SK-N-SH (cell line): ENCODE data around the gene FLT4.

ENCODE experiments used
- CHD2 ChIP-seq: fragments of 150-350 bp; IDR thresholded peaks from 2 replicates; pipeline ENCODE4 v1.6.1; 2018; ENCODE audit warnings: low read length; ENCODE audit not compliant: partially characterized antibody
- CTCF ChIP-seq: fragments of 200-600 bp; sonication (generic); IDR thresholded peaks from 2 replicates; pipeline ENCODE4 v1.6.1; 2017; ENCODE audit warnings: antibody characterized with exemption, mild to moderate bottlenecking, moderate library complexity
- ELF1 ChIP-seq: IDR thresholded peaks from 2 replicates; pipeline ENCODE4 v1.4.0; 2012
- EZH2phosphoT487 ChIP-seq: fragments of 200-600 bp; sonication (generic); IDR thresholded peaks from 2 replicates; pipeline ENCODE4 v1.6.1; 2017; ENCODE audit warnings: low read depth, mixed run types, mild to moderate bottlenecking, antibody characterized with exemption, moderate library complexity, borderline replicate concordance
- NRF1 ChIP-seq: IDR thresholded peaks from 2 replicates; pipeline ENCODE4 v1.6.1; 2012; ENCODE audit warnings: low read depth, mild to moderate bottlenecking, low read length
- SMC3 ChIP-seq: IDR thresholded peaks from 2 replicates; pipeline ENCODE4 v1.6.1; 2012; ENCODE audit warnings: low read depth, low read length, improper control_type of control experiment
- TEAD4 ChIP-seq: IDR thresholded peaks from 2 replicates; pipeline ENCODE4 v1.4.0; 2012; ENCODE audit warnings: mild to moderate bottlenecking, borderline replicate concordance; ENCODE audit not compliant: insufficient read depth
- USF2 ChIP-seq: fragments of 150-350 bp; IDR thresholded peaks from 2 replicates; pipeline ENCODE4 v1.6.1; 2017; ENCODE audit warnings: antibody characterized with exemption, low read length, low read depth, borderline replicate concordance
- ZBTB33 ChIP-seq: IDR thresholded peaks from 2 replicates; pipeline ENCODE4 v1.4.0; 2012; ENCODE audit warnings: low read depth, borderline replicate concordance

GRCh38 chr5:180621311-180621710 is 28.1 kb downstream of the FLT4 start:
- TF ChIP-seq TEAD4, result no peak
- TF ChIP-seq ELF1, result no peak
- no peak for TF ChIP-seq CTCF
- no peak for TF ChIP-seq USF2
- no peak for TF ChIP-seq NRF1
- TF ChIP-seq EZH2phosphoT487, result no peak
- no peak for TF ChIP-seq ZBTB33
- no peak for TF ChIP-seq SMC3
- no peak for TF ChIP-seq CHD2
